ENCODE data around the gene NLGN1. TPM values are rescaled to one million over a fixed set of nuclear protein-coding genes. Genes with fewer than 3 reads are reported as not detected.

The NLGN1 gene
- total and polyA plus RNA-seq, 7 experiments from 2014 or later = not detected

DNA sequence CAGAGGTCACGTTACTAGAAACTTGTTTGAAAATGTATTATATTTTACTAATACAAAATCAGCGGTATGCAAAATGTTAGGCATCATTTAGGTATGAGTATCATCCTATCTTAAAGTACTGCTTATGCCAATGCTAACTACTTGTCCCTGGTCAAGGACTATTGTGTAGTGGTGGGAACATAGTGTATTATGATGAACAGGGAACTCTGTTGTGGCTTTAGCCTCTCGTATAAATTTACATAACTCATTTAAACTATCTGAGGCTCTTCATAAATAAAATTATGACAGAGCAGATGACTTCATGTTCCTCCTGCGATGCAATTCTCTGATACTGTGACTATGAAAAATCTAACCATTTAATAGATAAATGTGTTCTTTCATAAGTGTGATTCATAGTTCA lies 451.9 kb downstream of the NLGN1 start:
- Mint-ChIP-seq H3K4me1 (no peaks in the 10 kb centered on the region), H3K9me3 (peaks cover 0 to 15% (median 0%) of the 10 kb centered on the region in 11 donors), H3K27me3 (no peaks in the 10 kb centered on the region), H3K36me3 (no peaks in the 10 kb centered on the region), H3K4me3 (no peak overlapping the region), H3K27ac (no peak overlapping the region)
- intact Hi-C loops (cut with micrococcal nuclease) = no loop called here
- ATAC-seq = no peak
- no peaks in the 10 kb centered on the region for H3K4me1 ChIP-seq (ENCODE audit: control insufficient read depth in 2 of 2, insufficient read depth in 2 of 2, low read length in 2 of 2)
- H3K9me3 ChIP-seq (ENCODE audit: control insufficient read depth in 2 of 3, low read length in 3 of 3) = no peaks in the 10 kb centered on the region
- no peak for DNase-seq
- no peak overlapping the region for H3K4me3 ChIP-seq (ENCODE audit: low read length)
- no peaks in the 10 kb centered on the region for H3K27me3 ChIP-seq (ENCODE audit: control insufficient read depth in 2 of 2, insufficient read depth in 2 of 2, low read length in 2 of 2)
- H3K36me3 ChIP-seq (ENCODE audit: control insufficient read depth in 2 of 3, insufficient read depth in 3 of 3, low read length in 3 of 3) = no peaks in the 10 kb centered on the region
- ChIA-PET CTCF (no interaction called here), POLR2A (no interaction called here)
- H3K27ac ChIP-seq (ENCODE audit: low read depth, low read length) = no peak overlapping the region

- intact Hi-C loops (cut with micrococcal nuclease) = no loop called here
- ChIA-PET CTCF (no interaction called here), POLR2A (no interaction called here)
- no peaks in the 10 kb centered on the region for H3K9me3 ChIP-seq (ENCODE audit: control insufficient read depth in 2 of 3, low read length in 3 of 3)
- no peak overlapping the region for H3K4me3 Mint-ChIP-seq
- ATAC-seq (no peak), DNase-seq (no peak)
- no peaks in the 10 kb centered on the region for H3K27me3 ChIP-seq (ENCODE audit: control insufficient read depth in 2 of 2, insufficient read depth in 2 of 2, low read length in 2 of 2)
- H3K27me3 Mint-ChIP-seq = no peaks in the 10 kb centered on the region
- no peaks in the 10 kb centered on the region for H3K4me1 Mint-ChIP-seq
- H3K27ac ChIP-seq (ENCODE audit: low read depth, low read length) = no peak overlapping the region
- no peak overlapping the region for H3K27ac Mint-ChIP-seq
- no peak overlapping the region for H3K4me3 ChIP-seq (ENCODE audit: low read length)
- peaks cover 0 to 11% (median 0%) of the 10 kb centered on the region in 11 donors for H3K9me3 Mint-ChIP-seq
- no peaks in the 10 kb centered on the region for H3K4me1 ChIP-seq (ENCODE audit: control insufficient read depth in 2 of 2, insufficient read depth in 2 of 2, low read length in 2 of 2)
- no peaks in the 10 kb centered on the region for H3K36me3 Mint-ChIP-seq
- no peaks in the 10 kb centered on the region for H3K36me3 ChIP-seq (ENCODE audit: control insufficient read depth in 2 of 3, insufficient read depth in 3 of 3, low read length in 3 of 3)
Measured at GRCh38 chr3:173857154-173857553, 459.6 kb downstream of the NLGN1 start.

GRCh38 chr3:173862701-173863100 lies 465.2 kb downstream of the NLGN1 start:
- POLR2A ChIA-PET = no interaction called here
- Histone ChIP-seq H3K36me3 (ENCODE audit: control insufficient read depth in 2 of 3, insufficient read depth in 3 of 3, low read length in 3 of 3) (no peaks in the 10 kb centered on the region), H3K4me3 (ENCODE audit: low read length) (no peak overlapping the region), H3K9me3 (ENCODE audit: control insufficient read depth in 2 of 3, low read length in 3 of 3) (no peaks in the 10 kb centered on the region), H3K27ac (ENCODE audit: low read depth, low read length) (no peak overlapping the region), H3K27me3 (ENCODE audit: control insufficient read depth in 2 of 2, insufficient read depth in 2 of 2, low read length in 2 of 2) (no peaks in the 10 kb centered on the region), H3K4me1 (ENCODE audit: control insufficient read depth in 2 of 2, insufficient read depth in 2 of 2, low read length in 2 of 2) (no peaks in the 10 kb centered on the region)
- CTCF ChIA-PET = no interaction called here
- Mint-ChIP-seq H3K36me3 (no peaks in the 10 kb centered on the region), H3K27ac (no peak overlapping the region), H3K9me3 (peaks cover 0 to 14% (median 0%) of the 10 kb centered on the region in 11 donors), H3K27me3 (no peaks in the 10 kb centered on the region), H3K4me3 (no peak overlapping the region), H3K4me1 (no peaks in the 10 kb centered on the region)
- intact Hi-C loops (cut with micrococcal nuclease) = no loop called here
- DNase-seq (no peak), ATAC-seq (no peak)

DNA sequence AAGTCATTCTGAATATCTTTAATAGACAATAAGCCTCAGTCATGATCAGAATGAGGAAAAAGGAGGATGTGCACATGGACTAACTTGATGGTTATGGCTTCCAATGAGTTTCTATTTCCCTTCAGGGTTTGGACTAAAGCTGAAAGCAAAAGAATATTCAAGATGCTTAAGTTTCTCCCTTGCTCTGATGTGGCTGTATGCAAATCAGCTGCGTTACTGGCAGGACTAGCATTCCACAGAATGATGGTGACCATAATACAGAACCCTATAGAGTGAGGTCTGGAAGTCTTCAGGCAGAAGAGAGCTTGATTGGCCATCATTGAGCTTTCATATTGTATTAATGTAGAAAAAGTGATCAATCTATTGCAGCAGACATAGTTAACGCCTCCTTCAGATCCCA lies 466.0 kb downstream of the NLGN1 start:
- ChIA-PET POLR2A (no interaction called here), CTCF (no interaction called here)
- H3K9me3 Mint-ChIP-seq = peaks cover 0 to 14% (median 0%) of the 10 kb centered on the region in 11 donors
- ATAC-seq (no peak), DNase-seq (no peak)
- Histone ChIP-seq H3K27ac (ENCODE audit: low read depth, low read length) (no peak overlapping the region), H3K4me1 (ENCODE audit: control insufficient read depth in 2 of 2, insufficient read depth in 2 of 2, low read length in 2 of 2) (no peaks in the 10 kb centered on the region), H3K27me3 (ENCODE audit: control insufficient read depth in 2 of 2, insufficient read depth in 2 of 2, low read length in 2 of 2) (no peaks in the 10 kb centered on the region), H3K36me3 (ENCODE audit: control insufficient read depth in 2 of 3, insufficient read depth in 3 of 3, low read length in 3 of 3) (no peaks in the 10 kb centered on the region), H3K4me3 (ENCODE audit: low read length) (no peak overlapping the region), H3K9me3 (ENCODE audit: control insufficient read depth in 2 of 3, low read length in 3 of 3) (no peaks in the 10 kb centered on the region)
- no peaks in the 10 kb centered on the region for H3K4me1 Mint-ChIP-seq
- H3K4me3 Mint-ChIP-seq = no peak overlapping the region
- no peaks in the 10 kb centered on the region for H3K27me3 Mint-ChIP-seq
- intact Hi-C loops (cut with micrococcal nuclease) = no loop called here
- no peaks in the 10 kb centered on the region for H3K36me3 Mint-ChIP-seq
- H3K27ac Mint-ChIP-seq = no peak overlapping the region

DNA sequence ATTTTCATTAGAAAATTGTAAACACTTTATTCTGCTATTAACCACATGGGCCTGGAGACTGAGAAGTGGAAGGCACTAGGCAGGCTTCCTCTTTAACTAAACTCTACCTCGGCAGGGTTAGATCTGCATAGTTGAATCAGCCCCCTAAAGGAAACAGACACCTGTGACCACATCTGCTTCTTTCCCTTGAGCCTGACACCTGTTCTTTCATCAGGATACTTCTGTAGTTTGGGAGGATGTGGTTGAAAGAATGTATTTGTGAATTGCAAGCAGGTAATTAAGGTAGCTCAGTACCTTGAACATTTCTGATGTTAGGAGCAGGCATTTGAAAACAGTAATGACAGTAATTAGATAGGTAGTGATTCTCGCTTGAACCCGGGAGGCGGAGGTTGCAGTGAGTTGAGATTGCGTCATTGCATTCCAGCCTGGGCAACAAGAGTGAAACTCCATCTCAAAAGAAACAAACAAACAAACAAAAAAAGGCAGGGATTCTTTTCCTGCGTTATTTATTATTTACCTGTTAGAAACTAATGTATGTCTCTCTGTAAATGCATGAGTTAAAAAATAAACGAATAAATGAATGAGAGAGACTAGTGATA lies 468.5 kb downstream of the NLGN1 start:
- Mint-ChIP-seq H3K4me3 (no peak overlapping the region), H3K9me3 (peaks cover 0 to 14% (median 0%) of the 10 kb centered on the region in 11 donors), H3K36me3 (no peaks in the 10 kb centered on the region), H3K4me1 (no peaks in the 10 kb centered on the region), H3K27me3 (no peaks in the 10 kb centered on the region), H3K27ac (no peak overlapping the region)
- Histone ChIP-seq H3K36me3 (ENCODE audit: control insufficient read depth in 2 of 3, insufficient read depth in 3 of 3, low read length in 3 of 3) (no peaks in the 10 kb centered on the region), H3K4me3 (ENCODE audit: low read length) (no peak overlapping the region), H3K27me3 (ENCODE audit: control insufficient read depth in 2 of 2, insufficient read depth in 2 of 2, low read length in 2 of 2) (no peaks in the 10 kb centered on the region), H3K27ac (ENCODE audit: low read depth, low read length) (no peak overlapping the region), H3K9me3 (ENCODE audit: control insufficient read depth in 2 of 3, low read length in 3 of 3) (no peaks in the 10 kb centered on the region), H3K4me1 (ENCODE audit: control insufficient read depth in 2 of 2, insufficient read depth in 2 of 2, low read length in 2 of 2) (no peaks in the 10 kb centered on the region)
- no peak for ATAC-seq
- ChIA-PET CTCF (no interaction called here), POLR2A (no interaction called here)
- no peak for DNase-seq
- intact Hi-C loops (cut with micrococcal nuclease) = no loop called here

DNA sequence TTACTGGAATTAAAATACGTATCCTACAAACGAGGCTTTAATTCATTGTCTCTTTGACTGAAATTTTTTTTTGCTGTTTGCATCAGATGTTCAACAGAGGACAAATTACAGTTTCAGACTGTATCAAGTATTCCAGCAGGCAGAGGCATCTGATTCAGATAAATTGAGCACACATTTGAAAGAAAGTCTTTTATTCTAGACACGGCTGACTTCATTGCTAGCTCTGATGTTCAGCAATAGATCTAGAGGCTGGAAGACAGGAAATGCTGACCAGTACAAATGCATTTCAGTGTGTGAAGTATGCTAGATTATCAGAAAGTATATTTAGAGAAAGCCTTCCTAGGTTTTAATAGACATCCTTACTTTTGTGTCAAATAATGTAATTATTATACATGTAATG lies 472.2 kb downstream of the NLGN1 start:
- no peaks in the 10 kb centered on the region for H3K27me3 ChIP-seq (ENCODE audit: control insufficient read depth in 2 of 2, insufficient read depth in 2 of 2, low read length in 2 of 2)
- no peaks in the 10 kb centered on the region for H3K36me3 ChIP-seq (ENCODE audit: control insufficient read depth in 2 of 3, insufficient read depth in 3 of 3, low read length in 3 of 3)
- Mint-ChIP-seq H3K27ac (no peak overlapping the region), H3K9me3 (peaks cover 0 to 7% (median 0%) of the 10 kb centered on the region in 11 donors), H3K4me1 (no peaks in the 10 kb centered on the region), H3K27me3 (no peaks in the 10 kb centered on the region), H3K36me3 (no peaks in the 10 kb centered on the region), H3K4me3 (no peak overlapping the region)
- DNase-seq = no peak
- no peaks in the 10 kb centered on the region for H3K9me3 ChIP-seq (ENCODE audit: control insufficient read depth in 2 of 3, low read length in 3 of 3)
- CTCF ChIA-PET = no interaction called here
- no peaks in the 10 kb centered on the region for H3K4me1 ChIP-seq (ENCODE audit: control insufficient read depth in 2 of 2, insufficient read depth in 2 of 2, low read length in 2 of 2)
- intact Hi-C loops (cut with micrococcal nuclease) = no loop called here
- H3K27ac ChIP-seq (ENCODE audit: low read depth, low read length) = no peak overlapping the region
- no peak overlapping the region for H3K4me3 ChIP-seq (ENCODE audit: low read length)
- POLR2A ChIA-PET = no interaction called here
- no peak for ATAC-seq

DNA sequence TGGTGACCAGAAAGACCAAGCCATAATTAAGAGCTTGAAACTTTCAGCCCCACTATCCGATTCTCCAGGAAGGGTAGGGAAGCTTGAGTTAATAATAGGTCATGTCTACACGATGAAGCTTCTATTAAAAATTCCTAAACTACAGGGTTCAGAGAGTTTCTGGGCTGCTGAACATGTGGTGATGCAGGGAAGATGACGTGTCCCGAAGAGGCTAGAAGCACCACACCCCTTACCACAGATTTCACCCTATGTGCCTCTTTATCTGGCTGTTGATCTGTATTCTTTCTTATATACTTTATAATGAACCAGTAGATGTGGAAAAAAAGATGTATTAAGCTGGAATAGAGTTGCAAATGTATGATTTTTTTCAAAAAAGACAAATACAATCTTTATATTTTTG lies 473.4 kb downstream of the NLGN1 start:
- H3K27ac ChIP-seq (ENCODE audit: low read depth, low read length) = no peak overlapping the region
- CTCF ChIA-PET = no interaction called here
- H3K36me3 Mint-ChIP-seq = no peaks in the 10 kb centered on the region
- H3K27me3 ChIP-seq (ENCODE audit: control insufficient read depth in 2 of 2, insufficient read depth in 2 of 2, low read length in 2 of 2) = no peaks in the 10 kb centered on the region
- H3K27me3 Mint-ChIP-seq = no peaks in the 10 kb centered on the region
- no peak overlapping the region for H3K4me3 ChIP-seq (ENCODE audit: low read length)
- no peak overlapping the region for H3K27ac Mint-ChIP-seq
- ATAC-seq (no peak), DNase-seq (no peak)
- no peaks in the 10 kb centered on the region for H3K4me1 ChIP-seq (ENCODE audit: control insufficient read depth in 2 of 2, insufficient read depth in 2 of 2, low read length in 2 of 2)
- H3K9me3 Mint-ChIP-seq = peaks cover 0 to 7% (median 0%) of the 10 kb centered on the region in 11 donors
- POLR2A ChIA-PET = no interaction called here
- no peak overlapping the region for H3K4me3 Mint-ChIP-seq
- H3K36me3 ChIP-seq (ENCODE audit: control insufficient read depth in 2 of 3, insufficient read depth in 3 of 3, low read length in 3 of 3) = no peaks in the 10 kb centered on the region
- H3K9me3 ChIP-seq (ENCODE audit: control insufficient read depth in 2 of 3, low read length in 3 of 3) = no peaks in the 10 kb centered on the region
- no peaks in the 10 kb centered on the region for H3K4me1 Mint-ChIP-seq
- intact Hi-C loops (cut with micrococcal nuclease) = no loop called here
